Heart left ventricle (tissue), 16 donors: ENCODE results near the gene SMO. TPM values are rescaled to one million over a fixed set of nuclear protein-coding genes. Genes with fewer than 3 reads are reported as not detected.

Experiments
- ATAC-seq, 4 donors: fragments of 200-7000 bp; cut with Tn5 transposase; one replicate each; pipeline ENCODE4 v1.9.1; 2020 to 2022; ENCODE audit warnings: moderate library complexity in 4 of 4, mild to moderate bottlenecking in 3 of 4, moderate number of reproducible peaks in 1 of 4
- DNase-seq, 5 donors: peaks; one replicate each; pipeline ENCODE4 v3.0.0-alpha.2; 2020
- H3K27ac ChIP-seq, 12 donors: fragments of 200-600 bp; sonication (generic) in 4 of 12; one replicate each; pipeline versions ENCODE4 v1.5.0 to v1.8.0; 2016 to 2022; ENCODE audit warnings: mild to moderate bottlenecking in 2 of 12
- H3K27me3 ChIP-seq, 9 donors: fragments of 200-600 bp; sonication (generic) in 2 of 9; one replicate each; pipeline versions ENCODE4 v1.5.1 to v1.8.0; 2016 to 2022; ENCODE audit warnings: mild to moderate bottlenecking in 3 of 9
- H3K36me3 ChIP-seq, 9 donors: fragments of 200-600 bp; sonication (generic) in 2 of 9; one replicate each; pipeline versions ENCODE4 v1.5.0 to v1.8.0; 2018 to 2022; ENCODE audit warnings: mild to moderate bottlenecking in 2 of 9
- H3K4me1 ChIP-seq, 12 donors: fragments of 200-600 bp; sonication (generic) in 4 of 12; one replicate each; pipeline versions ENCODE4 v1.5.0 to v1.8.0; 2016 to 2022; ENCODE audit warnings: mild to moderate bottlenecking in 3 of 12
- H3K4me3 ChIP-seq, 12 donors: fragments of 200-600 bp; sonication (generic) in 4 of 12; one replicate each; pipeline versions ENCODE4 v1.5.0 to v1.8.0; 2017 to 2022; ENCODE audit warnings: mild to moderate bottlenecking in 9 of 12, moderate library complexity in 4 of 12
- H3K9me3 ChIP-seq, 12 donors: fragments of 200-600 bp; sonication (generic) in 4 of 12; one replicate each; pipeline versions ENCODE4 v1.5.0 to v1.8.0; 2016 to 2022; ENCODE audit warnings: mild to moderate bottlenecking in 1 of 12
- CTCF ChIP-seq, 12 donors: fragments of 200-600 bp; sonication (generic) in 4 of 12; IDR thresholded peaks; one replicate each; pipeline versions ENCODE4 v1.5.0 to v1.8.0; 2018 to 2022; ENCODE audit warnings: antibody characterized with exemption in 12 of 12, mild to moderate bottlenecking in 5 of 12
- POLR2A ChIP-seq, 2 donors: fragments of 450-650 bp; IDR thresholded peaks; one replicate each; pipeline ENCODE4 v1.6.1; 2017; ENCODE audit warnings: antibody characterized with exemption in 2 of 2, mild to moderate bottlenecking in 2 of 2, moderate library complexity in 2 of 2
- WGBS, 4 donors: extraction: QIAGEN DNeasy Blood & Tissue Kit in 2 of 4; methylation state at CpG; one replicate each; pipeline versions ENCODE4 v1.1.5 to v1.1.7; 2013 to 2018; 5-methylcytosine and 5-hydroxymethylcytosine counted together
- intact Hi-C, 10 donors: fragments of 100-400 bp; cut with DNase I; formaldehyde crosslinking; loops; one replicate each; pipeline versions ENCODE4 v1.11.1 to v1.14.2; 2022
- polyA plus RNA-seq, 2 donors: library from polyadenylated mRNA; stranded (reverse); fragments of 200-250 nt; gene quantifications; one replicate each; pipeline ENCODE4 v1.2.3, GENCODE V29; 2013
- total RNA-seq, 9 donors: library from RNA; depleted of rRNA in 2 of 9; stranded (reverse); fragments of >200 nt in 2 of 9; fragmentation: NEBNext Ultra II Directional in 3 of 9; extraction: Animal tissue kit (Norgen Biotek cat#: 25700) in 3 of 9; gene quantifications; one replicate each; pipeline versions ENCODE4 v1.1.0 to v1.2.4, GENCODE V29; 2016 to 2023
- donor health status: ischemic (EF 13 %, LVEDD 7.1; RV severe dilation, severe dysfunction).
- donor health status: healthy with polysubstance abuse.
- donor health status: DM: no; HTN: yes; CAD: no.
- donor health status: DM: no; HTN: no; CAD: no.
- donor health status: ischemic (EF 25% LVEDD 6.9; RV normal size, moderate dysfunction).
- donor health status: ischemic (EF 25% LVEDD 5.7; RV mildly dilated, moderate dysfunction).
- donor health status: healthy.
- donor health status: DM: yes; HTN: yes; CAD: no.
- donor health status: ischemic (EF 35%, LVEDD 5.7; RV mildly dilated, moderate dysfunction).
- donor health status: nonischemic (EF 11% LVEDD 7.7; RV severe dilation, severe dysfunction).
- donor health status: DM: yes; HTN: yes; CAD: no.
- donor health status: PGD.
- donor health status: ischemic (EF 29% LVEDD 5.4; RV normal size, mild dysfunction).
- donor health status: nonischemic (EF 23%, LVEDD 6.1; RV moderate dilation, normal function).

Gene SMO
- total and polyA plus RNA-seq, 11 donors: 1.7 to 7.3 (median 3.9) TPM

DNA sequence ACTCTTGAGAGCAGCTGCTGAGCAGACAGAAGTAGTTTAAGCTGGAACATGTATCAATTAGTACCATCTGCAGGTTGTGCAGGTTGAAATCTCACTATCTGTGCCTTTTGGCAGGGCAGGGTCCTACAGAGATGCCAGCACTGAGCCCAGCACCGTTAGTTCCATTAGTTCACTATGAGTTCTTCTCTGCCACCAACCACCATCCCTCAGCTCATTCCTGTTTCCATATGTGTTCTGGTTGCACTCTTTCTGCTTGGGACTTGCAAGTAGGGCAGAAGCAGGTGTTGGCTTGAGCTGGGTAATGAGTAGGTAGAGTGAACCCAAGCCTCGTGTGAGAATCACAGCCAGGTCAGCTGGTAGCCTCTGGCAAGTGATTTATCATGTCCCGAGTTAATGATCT, 2.8 kb downstream of the SMO start:
- peaks cover 0 to 29% (median 6%) of the 10 kb centered on the region in 12 donors for H3K4me1 ChIP-seq
- H3K4me3 ChIP-seq: no peak overlapping the region
- no peaks in the 10 kb centered on the region for H3K9me3 ChIP-seq
- TF ChIP-seq POLR2A (IDR thresholded peaks at IDR 0.05) (no peak), CTCF (IDR thresholded peaks at IDR 0.05) (no peak)
- no peak overlapping the region for H3K27ac ChIP-seq
- H3K27me3 ChIP-seq: peaks cover 0 to 37% (median 0%) of the 10 kb centered on the region in 9 donors
- WGBS, 4 donors: 79 to 88% (median 85%) methylated on average over 3 of the region's 3 CpGs
- ATAC-seq (no peak), DNase-seq (no peak)
- H3K36me3 ChIP-seq: no peaks in the 10 kb centered on the region
- intact Hi-C loops: no loop called here

- 77 to 95% (median 94%) methylated on average over 3 of the region's 3 CpGs for WGBS, 4 donors
- no peak for ATAC-seq
- H3K4me1 ChIP-seq: peaks cover 0 to 17% (median 5%) of the 10 kb centered on the region in 12 donors
Measured at GRCh38 chr7:129193892-129194291, 5.5 kb downstream of the SMO start.

DNA sequence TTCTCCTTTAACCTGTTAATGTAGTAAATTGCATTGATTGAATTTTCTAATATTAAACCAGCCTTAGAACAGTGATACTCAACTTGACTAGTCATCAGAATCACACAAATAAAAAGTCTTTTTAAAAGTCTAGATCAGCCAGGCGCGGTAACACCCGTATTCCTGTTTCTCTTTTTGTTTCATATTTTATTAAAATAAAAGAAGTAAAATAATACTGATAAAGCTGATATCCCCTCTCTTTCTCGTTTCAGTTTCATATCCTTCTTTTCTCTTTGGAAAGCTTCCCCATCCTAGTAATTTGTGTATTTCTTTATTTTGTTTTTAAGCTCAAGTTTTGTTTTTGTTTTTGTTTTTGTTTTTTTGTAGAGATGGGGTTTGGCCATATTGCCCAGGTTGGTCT, 9.3 kb downstream of the SMO start:
- Histone ChIP-seq H3K9me3 (no peaks in the 10 kb centered on the region), H3K27me3 (no peaks in the 10 kb centered on the region), H3K27ac (no peak overlapping the region), H3K4me3 (no peak overlapping the region), H3K4me1 (peaks cover 0 to 4% (median 0%) of the 10 kb centered on the region in 12 donors), H3K36me3 (no peaks in the 10 kb centered on the region)
- WGBS, 4 donors: 80 to 92% (median 89%) methylated on average over 4 of the region's 4 CpGs
- TF ChIP-seq CTCF (IDR thresholded peaks at IDR 0.05) (no peak), POLR2A (IDR thresholded peaks at IDR 0.05) (no peak)
- DNase-seq (no peak), ATAC-seq (no peak)
- intact Hi-C loops: no loop called here

More at GRCh38 chr7:129193892-129194291, 5.5 kb downstream of the SMO start:
- TF ChIP-seq POLR2A (IDR thresholded peaks at IDR 0.05): no peak
- no peak for TF ChIP-seq CTCF (IDR thresholded peaks at IDR 0.05)
- DNase-seq: no peak
- Histone ChIP-seq H3K36me3 (no peaks in the 10 kb centered on the region), H3K4me3 (no peak overlapping the region), H3K27me3 (peaks cover 0 to 18% (median 0%) of the 10 kb centered on the region in 9 donors), H3K27ac (no peak overlapping the region), H3K9me3 (no peaks in the 10 kb centered on the region)
- intact Hi-C loops: no loop called here

DNA sequence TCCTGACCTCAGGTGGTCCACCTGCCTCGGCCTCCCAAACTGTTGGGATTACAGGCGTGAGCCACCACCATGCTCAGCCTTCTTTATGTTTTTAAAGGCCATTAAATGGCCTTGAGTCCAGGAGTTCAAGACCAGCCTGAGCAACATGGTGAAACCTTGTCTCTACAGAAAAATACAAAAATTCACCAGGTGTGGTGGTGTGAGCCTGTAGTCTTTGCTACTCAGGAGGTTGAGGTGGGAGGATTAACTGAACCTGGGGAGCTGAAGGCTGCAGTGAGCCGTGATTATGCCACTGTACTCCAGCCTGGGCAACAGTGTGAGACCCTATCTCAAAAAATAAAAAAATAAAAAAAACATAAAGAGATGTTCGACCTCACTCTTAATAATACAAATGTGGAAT, 11.0 kb downstream of the SMO start:
- H3K9me3 ChIP-seq: no peaks in the 10 kb centered on the region
- peaks cover 0 to 4% (median 0%) of the 10 kb centered on the region in 12 donors for H3K4me1 ChIP-seq
- DNase-seq (no peak), ATAC-seq (no peak)
- TF ChIP-seq CTCF (IDR thresholded peaks at IDR 0.05) (no peak), POLR2A (IDR thresholded peaks at IDR 0.05) (no peak)
- 88 to 97% (median 95%) methylated on average over 4 of the region's 4 CpGs for WGBS, 4 donors
- H3K27me3 ChIP-seq: no peaks in the 10 kb centered on the region
- intact Hi-C loops: no loop called here
- no peaks in the 10 kb centered on the region for H3K36me3 ChIP-seq
- no peak overlapping the region for H3K27ac ChIP-seq
- no peak overlapping the region for H3K4me3 ChIP-seq
